IMR-90 (cell line): ENCODE measurements around the gene IGFL3. TPM values are rescaled to one million over a fixed set of nuclear protein-coding genes. Genes with fewer than 3 reads are reported as not detected.

Source experiments
- ATAC-seq: fragments of 200-7000 bp; cut with Tn5 transposase; 2 replicates; pipeline ENCODE4 v1.9.1; 2020; ENCODE audit warnings: low read depth, mild to moderate bottlenecking, moderate library complexity
- BruUV-seq: library from RNA; stranded (reverse); fragments of 400-500 nt; replicated peaks from 2 replicates; lab custom pipeline; 2021; lab: Mats Ljungman, UMichigan
- CTCF ChIA-PET: fragments of 300-600 bp; formaldehyde crosslinking; extraction: SDS; loops from one replicate; lab custom pipeline; 2021; ENCODE audit warnings: antibody characterized with exemption; lab: Yijun Ruan, JAX
- POLR2A ChIA-PET: fragments of 300-600 bp; sonication (Branson Sonifier 250); formaldehyde crosslinking; loops from one replicate; lab custom pipeline; 2022; ENCODE audit warnings: antibody characterized with exemption; ENCODE audit not compliant: unreplicated experiment; lab: Charles Lee
- DNase-seq: peaks from one replicate; pipeline ENCODE4 v3.0.0; 2013
- H2AFZ ChIP-seq: replicated peaks from 2 replicates; pipeline ENCODE3; 2013; ENCODE audit warnings: low read length, mild to moderate bottlenecking; ENCODE audit not compliant: poor library complexity
- H2AK5ac ChIP-seq: 2 replicates; pipeline ENCODE4 v1.6.1; 2013; ENCODE audit warnings: low read depth, low read length, inconsistent platforms
- H2AK9ac ChIP-seq: replicated peaks from 2 replicates; pipeline ENCODE3; 2013; ENCODE audit warnings: mild to moderate bottlenecking, low read depth, low read length, moderate library complexity; ENCODE audit not compliant: poor library complexity
- H2BK120ac ChIP-seq: 2 replicates; pipeline ENCODE4 v1.6.1; 2013; ENCODE audit warnings: low read depth, low read length, inconsistent platforms
- H2BK15ac ChIP-seq: 3 replicates; pipeline ENCODE4 v1.6.1; 2013; ENCODE audit warnings: low read depth, low read length, inconsistent platforms
- H2BK20ac ChIP-seq: 2 replicates; pipeline ENCODE4 v1.6.1; 2013; ENCODE audit warnings: low read depth, mild to moderate bottlenecking, inconsistent platforms, low read length, moderate library complexity
- H2BK5ac ChIP-seq: 2 replicates; pipeline ENCODE4 v1.6.1; 2013; ENCODE audit warnings: mild to moderate bottlenecking, low read depth, low read length, inconsistent platforms; ENCODE audit not compliant: poor library complexity, severe bottlenecking
- H3K14ac ChIP-seq: replicated peaks from 2 replicates; pipeline ENCODE4 v1.6.1; 2013; ENCODE audit warnings: low read depth, low read length, inconsistent platforms
- H3K18ac ChIP-seq: 2 replicates; pipeline ENCODE4 v1.6.1; 2013; ENCODE audit warnings: low read depth, low read length, control low read depth
- H3K23ac ChIP-seq: 2 replicates; pipeline ENCODE4 v1.6.1; 2013; ENCODE audit warnings: low read depth, low read length, inconsistent platforms
- H3K27ac ChIP-seq: 2 replicates; pipeline ENCODE4 v1.5.1; 2013; ENCODE audit warnings: mild to moderate bottlenecking, control low read depth, low read length; ENCODE audit not compliant: insufficient read depth
- H3K27me3 ChIP-seq: 2 replicates; pipeline ENCODE4 v1.6.1; 2013; ENCODE audit warnings: low read length; ENCODE audit not compliant: control insufficient read depth, insufficient read depth
- H3K36me3 ChIP-seq: 2 replicates; pipeline ENCODE4 v1.6.1; 2013; ENCODE audit warnings: low read length, mixed read lengths; ENCODE audit not compliant: control insufficient read depth, insufficient read depth
- H3K4ac ChIP-seq: 2 replicates; pipeline ENCODE4 v1.6.1; 2013; ENCODE audit warnings: low read depth, low read length, inconsistent platforms
- H3K4me1 ChIP-seq: 2 replicates; pipeline ENCODE4 v1.6.1; 2013; ENCODE audit warnings: low read length, mixed read lengths; ENCODE audit not compliant: control insufficient read depth, insufficient read depth
- H3K4me2 ChIP-seq: 2 replicates; pipeline ENCODE4 v1.6.1; 2013; ENCODE audit warnings: low read depth, mild to moderate bottlenecking, control low read depth, low read length, moderate library complexity
- H3K4me3 ChIP-seq: 2 replicates; pipeline ENCODE4 v1.5.1; 2013; ENCODE audit warnings: low read depth, mild to moderate bottlenecking, control low read depth, low read length, moderate library complexity; ENCODE audit not compliant: insufficient read depth
- H3K56ac ChIP-seq: 2 replicates; pipeline ENCODE4 v1.6.1; 2013; ENCODE audit warnings: low read length, inconsistent platforms; ENCODE audit not compliant: insufficient read depth; ENCODE audit errors: extremely low read depth
- H3K79me1 ChIP-seq, 2 experiments: 2 replicates each; pipeline ENCODE4 v1.6.1; 2013; ENCODE audit warnings: low read length in 2 of 2, inconsistent platforms in 1 of 2, low read depth in 1 of 2
- H3K9ac ChIP-seq: 2 replicates; pipeline ENCODE4 v1.6.1; 2013; ENCODE audit warnings: low read depth, low read length, control low read depth
- H3K9me1 ChIP-seq: 2 replicates; pipeline ENCODE4 v1.6.1; 2013; ENCODE audit warnings: low read length, inconsistent platforms; ENCODE audit not compliant: insufficient read depth
- H3K9me3 ChIP-seq: 2 replicates; pipeline ENCODE4 v1.6.1; 2013; ENCODE audit warnings: low read length; ENCODE audit not compliant: control insufficient read depth, insufficient read depth
- H4K20me1 ChIP-seq: 2 replicates; pipeline ENCODE4 v1.6.1; 2013; ENCODE audit warnings: low read length, inconsistent platforms; ENCODE audit not compliant: insufficient read depth
- H4K5ac ChIP-seq: 2 replicates; pipeline ENCODE4 v1.6.1; 2013; ENCODE audit warnings: mild to moderate bottlenecking, low read depth, low read length, control low read depth
- H4K8ac ChIP-seq, 2 experiments: 2 replicates each; pipeline ENCODE4 v1.6.1; 2013; ENCODE audit warnings: low read depth in 2 of 2, low read length in 2 of 2, control low read depth in 1 of 2, inconsistent platforms in 1 of 2
- H4K91ac ChIP-seq: 2 replicates; pipeline ENCODE4 v1.6.1; 2013; ENCODE audit warnings: low read depth, low read length, inconsistent platforms; ENCODE audit not compliant: insufficient read depth
- BHLHE40 ChIP-seq: fragments of 150-350 bp; IDR thresholded peaks from 2 replicates; pipeline ENCODE4 v1.6.1; 2016; ENCODE audit warnings: mild to moderate bottlenecking, low read depth, low read length
- CEBPB ChIP-seq: IDR thresholded peaks from 2 replicates; pipeline ENCODE4 v1.6.1; 2012; ENCODE audit warnings: low read depth, low read length, improper control_type of control experiment
- CHD1 ChIP-seq: IDR thresholded peaks from 2 replicates; pipeline ENCODE4 v1.6.1; 2012; ENCODE audit warnings: low read depth, low read length, improper control_type of control experiment
- CTCF ChIP-seq: conservative IDR thresholded peaks from 2 replicates; pipeline ENCODE4 v1.5.1; 2012; ENCODE audit warnings: mild to moderate bottlenecking, low read depth, low read length, improper control_type of control experiment
- MAZ ChIP-seq: IDR thresholded peaks from 2 replicates; pipeline ENCODE4 v1.6.1; 2012; ENCODE audit warnings: low read depth, mild to moderate bottlenecking, low read length, improper control_type of control experiment, moderate library complexity, borderline replicate concordance
- MXI1 ChIP-seq: IDR thresholded peaks from 2 replicates; pipeline ENCODE4 v1.6.1; 2012; ENCODE audit warnings: low read depth, mild to moderate bottlenecking, low read length, moderate library complexity, borderline replicate concordance
- POLR2A ChIP-seq: IDR thresholded peaks from 2 replicates; pipeline ENCODE4 v1.6.1; 2012; ENCODE audit warnings: mild to moderate bottlenecking, low read depth, low read length
- RAD21 ChIP-seq: IDR thresholded peaks from 2 replicates; pipeline ENCODE4 v1.6.1; 2012; ENCODE audit warnings: low read length, improper control_type of control experiment
- RCOR1 ChIP-seq: IDR thresholded peaks from 2 replicates; pipeline ENCODE4 v1.6.1; 2012; ENCODE audit warnings: mild to moderate bottlenecking, low read length, improper control_type of control experiment; ENCODE audit not compliant: insufficient replicate concordance
- RFX5 ChIP-seq: IDR thresholded peaks from 2 replicates; pipeline ENCODE4 v1.8.0; 2012; ENCODE audit warnings: low read depth, mild to moderate bottlenecking, low read length, moderate library complexity
- SMC3 ChIP-seq: fragments of 150-350 bp; IDR thresholded peaks from 2 replicates; pipeline ENCODE4 v1.6.1; 2016; ENCODE audit warnings: low read depth, mild to moderate bottlenecking, antibody characterized with exemption, low read length, moderate library complexity
- WGBS, 2 experiments: methylation state at CpG; one replicate each; pipeline versions ENCODE4 v1.1.5 to v1.1.7; 2013; ENCODE audit warnings: missing lambda C conversion rate in 2 of 2; ENCODE audit not compliant: insufficient read length in 1 of 2; ENCODE audit errors: extremely low coverage in 2 of 2; 5-methylcytosine and 5-hydroxymethylcytosine counted together
- dilution Hi-C: fragments of 300-500 bp; cut with HindIII; formaldehyde crosslinking; loops from one replicate; pipeline ENCODE4 v1.14.3; 2018; ENCODE audit warnings: low sequenced_read_pairs; ENCODE audit not compliant: unreplicated experiment
- in situ Hi-C: fragments of 300-500 bp; cut with MboI; formaldehyde crosslinking; loops from 3 replicates; pipeline ENCODE4 v1.14.3; 2019; ENCODE audit warnings: low sequenced_read_pairs, inconsistent platforms, mixed read lengths
- intact Hi-C: fragments of 100-400 bp; cut with micrococcal nuclease; formaldehyde crosslinking; loops from 2 replicates; pipeline ENCODE4 v1.10.0; 2022
- polyA plus RNA-seq, 3 experiments: library from polyadenylated mRNA; depleted of rRNA; stranded (reverse); fragments of >200 nt; gene quantifications; 2 replicates each; pipeline ENCODE4 v1.2.3, GENCODE V29; 2012; ENCODE audit warnings: low replicate concordance in 1 of 3
- total RNA-seq: library from RNA; depleted of rRNA; stranded (reverse); fragments of >200 nt; gene quantifications from 2 replicates; pipeline ENCODE4 v1.2.3, GENCODE V29; 2012
- TF ChIP-seq, protein P1 (sequence below): fragments of 150-350 bp; IDR thresholded peaks from 2 replicates; pipeline ENCODE4 v1.6.1; 2016; ENCODE audit warnings: low read depth, mild to moderate bottlenecking, low read length, moderate library complexity, borderline replicate concordance

Gene IGFL3
- total and polyA plus RNA-seq, 2 of the 4 experiments (the other 2 are of a cell fraction): not detected

GRCh38 chr19:46150606-46151005 is 26.1 kb upstream of the IGFL3 start:
- H3K18ac ChIP-seq: no peak overlapping the region
- BruUV-seq: no TSS peak
- H3K79me1 ChIP-seq: no peaks in the 10 kb centered on the region
- no peak for DNase-seq
- H3K4ac ChIP-seq: no peak overlapping the region
- no peak overlapping the region for H3K23ac ChIP-seq
- no peak overlapping the region for H3K56ac ChIP-seq
- no peaks in the 10 kb centered on the region for H3K4me1 ChIP-seq
- no peak for ATAC-seq
- H2AK5ac ChIP-seq: no peak overlapping the region
- no peak overlapping the region for H3K9ac ChIP-seq
- no peak overlapping the region for H4K91ac ChIP-seq
- WGBS, 2 experiments: 74% methylated on average over 5 of the region's 5 CpGs; no CpG with 5 or more reads in 1 of the 2 experiments
- H3K27ac ChIP-seq: no peak overlapping the region
- H2BK5ac ChIP-seq: no peak overlapping the region
- no peaks in the 10 kb centered on the region for H3K9me3 ChIP-seq
- H3K14ac ChIP-seq: no peak overlapping the region
- H4K20me1 ChIP-seq: no peaks in the 10 kb centered on the region
- H2AK9ac ChIP-seq: no peak overlapping the region
- no peak overlapping the region for H2BK120ac ChIP-seq
- TF ChIP-seq RCOR1 (no peak), SMC3 (no peak), POLR2A (no peak), BHLHE40 (no peak), MXI1 (no peak), RAD21 (no peak), CHD1 (no peak), RFX5 (no peak), CTCF (no peak), MAZ (no peak), CEBPB (no peak)
- TF ChIP-seq, protein P1, sequence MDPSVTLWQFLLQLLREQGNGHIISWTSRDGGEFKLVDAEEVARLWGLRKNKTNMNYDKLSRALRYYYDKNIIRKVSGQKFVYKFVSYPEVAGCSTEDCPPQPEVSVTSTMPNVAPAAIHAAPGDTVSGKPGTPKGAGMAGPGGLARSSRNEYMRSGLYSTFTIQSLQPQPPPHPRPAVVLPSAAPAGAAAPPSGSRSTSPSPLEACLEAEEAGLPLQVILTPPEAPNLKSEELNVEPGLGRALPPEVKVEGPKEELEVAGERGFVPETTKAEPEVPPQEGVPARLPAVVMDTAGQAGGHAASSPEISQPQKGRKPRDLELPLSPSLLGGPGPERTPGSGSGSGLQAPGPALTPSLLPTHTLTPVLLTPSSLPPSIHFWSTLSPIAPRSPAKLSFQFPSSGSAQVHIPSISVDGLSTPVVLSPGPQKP: no peak
- in situ Hi-C loops: no loop called here
- CTCF ChIA-PET: no interaction called here
- dilution Hi-C loops: no loop called here
- H3K36me3 ChIP-seq: no peaks in the 10 kb centered on the region
- intact Hi-C loops: no loop called here
- no peak overlapping the region for H4K8ac ChIP-seq
- POLR2A ChIA-PET: no interaction called here
- H2BK20ac ChIP-seq: no peak overlapping the region
- peaks cover 51% of the 10 kb centered on the region for H3K27me3 ChIP-seq
- H4K5ac ChIP-seq: no peak overlapping the region
- no peak overlapping the region for H3K4me2 ChIP-seq
- no peak overlapping the region for H2BK15ac ChIP-seq
- H3K9me1 ChIP-seq: no peaks in the 10 kb centered on the region
- H2AFZ ChIP-seq: no peak overlapping the region
- no peak overlapping the region for H3K4me3 ChIP-seq
